Mucosa of stomach (tissue), 1 donor: ENCODE results near the gene IL31RA.

Experiments
- H3K27me3 ChIP-seq: one replicate; pipeline ENCODE4 v1.7.0; 2013; ENCODE audit warnings: mild to moderate bottlenecking, low read length; ENCODE audit not compliant: control insufficient read depth, insufficient read depth
- H3K36me3 ChIP-seq: one replicate; pipeline ENCODE4 v1.7.0; 2013; ENCODE audit warnings: low read length; ENCODE audit not compliant: control insufficient read depth, insufficient read depth
- H3K4me1 ChIP-seq: one replicate; pipeline ENCODE4 v1.7.0; 2013; ENCODE audit warnings: mild to moderate bottlenecking, low read length; ENCODE audit not compliant: control insufficient read depth, insufficient read depth
- H3K4me3 ChIP-seq: one replicate; pipeline ENCODE4 v1.7.0; 2013; ENCODE audit warnings: low read length
- H3K9ac ChIP-seq: one replicate; pipeline ENCODE4 v1.7.0; 2013; ENCODE audit warnings: mild to moderate bottlenecking, low read length, moderate library complexity
- H3K9me3 ChIP-seq: one replicate; pipeline ENCODE4 v1.7.0; 2013; ENCODE audit warnings: mild to moderate bottlenecking, low read length, moderate library complexity; ENCODE audit not compliant: control insufficient read depth
- donor health status: Pancreatic carcinoma.

Gene IL31RA

GRCh38 chr5:55864606-55865541 is 13.7 kb downstream of the IL31RA start:
- Histone ChIP-seq H3K9ac (no peak overlapping the region), H3K4me3 (no peak overlapping the region), H3K9me3 (no peaks in the 10 kb centered on the region), H3K36me3 (no peaks in the 10 kb centered on the region), H3K4me1 (no peaks in the 10 kb centered on the region), H3K27me3 (no peaks in the 10 kb centered on the region)

DNA sequence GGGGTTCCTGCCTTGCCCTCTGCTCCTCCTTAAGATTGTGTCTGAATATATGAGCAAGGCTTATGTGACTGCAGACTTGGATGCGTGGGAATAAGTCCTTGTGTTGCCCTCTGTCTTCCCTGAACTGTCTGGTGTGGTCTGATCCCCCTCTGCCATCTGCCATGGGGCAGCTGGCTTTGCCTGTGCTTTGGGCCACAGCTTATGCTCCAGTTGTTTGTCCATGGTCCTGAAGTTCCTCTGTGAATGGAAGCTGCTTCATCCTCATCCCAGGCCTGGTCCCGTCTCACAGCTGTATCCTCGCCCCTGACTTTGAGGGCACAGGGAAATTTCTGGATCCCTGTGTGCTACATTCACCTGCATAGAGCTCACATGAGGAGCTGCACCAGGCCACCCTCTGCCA is 14.7 kb downstream of the IL31RA start:
- Histone ChIP-seq H3K9ac (no peak overlapping the region), H3K9me3 (no peaks in the 10 kb centered on the region), H3K4me1 (no peaks in the 10 kb centered on the region), H3K4me3 (no peak overlapping the region), H3K36me3 (no peaks in the 10 kb centered on the region), H3K27me3 (no peaks in the 10 kb centered on the region)

DNA sequence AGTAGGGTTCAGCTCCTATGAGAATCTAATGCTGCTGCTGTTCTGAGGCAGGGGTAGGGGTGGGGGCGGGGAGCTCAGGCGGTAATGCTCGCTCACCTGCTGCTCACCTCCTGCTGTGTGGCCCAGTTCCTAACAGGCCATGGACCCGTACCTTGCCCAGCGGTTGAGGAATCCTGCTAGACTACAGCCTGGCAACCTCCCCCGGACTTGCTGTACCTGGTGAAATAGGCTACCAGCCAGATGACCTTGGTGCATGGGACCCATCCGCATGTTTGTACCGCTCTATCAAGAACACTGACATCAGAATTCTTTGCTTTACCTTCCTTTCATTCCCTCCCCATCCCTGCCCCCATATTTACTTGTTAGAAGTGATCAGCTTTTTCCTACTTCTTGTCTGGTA is 15.3 kb downstream of the IL31RA start:
- Histone ChIP-seq H3K36me3 (no peaks in the 10 kb centered on the region), H3K4me3 (no peak overlapping the region), H3K27me3 (no peaks in the 10 kb centered on the region), H3K9ac (no peak overlapping the region), H3K4me1 (no peaks in the 10 kb centered on the region), H3K9me3 (no peaks in the 10 kb centered on the region)

GRCh38 chr5:55866934-55867333 is 15.8 kb downstream of the IL31RA start:
- H3K4me1 ChIP-seq = no peaks in the 10 kb centered on the region
- H3K27me3 ChIP-seq = no peaks in the 10 kb centered on the region
- H3K9me3 ChIP-seq = no peaks in the 10 kb centered on the region
- H3K9ac ChIP-seq = no peak overlapping the region
- no peak overlapping the region for H3K4me3 ChIP-seq
- no peaks in the 10 kb centered on the region for H3K36me3 ChIP-seq

- Histone ChIP-seq H3K36me3 (no peaks in the 10 kb centered on the region), H3K27me3 (no peaks in the 10 kb centered on the region)
These were observed 17.7 kb downstream of the IL31RA start for GRCh38 chr5:55868846-55869245.

GRCh38 chr5:55869847-55870246 is 18.7 kb downstream of the IL31RA start:
- no peaks in the 10 kb centered on the region for H3K9me3 ChIP-seq
- no peaks in the 10 kb centered on the region for H3K27me3 ChIP-seq
- no peaks in the 10 kb centered on the region for H3K36me3 ChIP-seq
- no peaks in the 10 kb centered on the region for H3K4me1 ChIP-seq
- no peak overlapping the region for H3K4me3 ChIP-seq
- no peak overlapping the region for H3K9ac ChIP-seq

More at GRCh38 chr5:55868846-55869245, 17.7 kb downstream of the IL31RA start:
- H3K4me1 ChIP-seq = no peaks in the 10 kb centered on the region
- no peaks in the 10 kb centered on the region for H3K9me3 ChIP-seq
- no peak overlapping the region for H3K9ac ChIP-seq
- no peak overlapping the region for H3K4me3 ChIP-seq

GRCh38 chr5:55873234-55873633 is 22.1 kb downstream of the IL31RA start:
- Histone ChIP-seq H3K36me3 (no peaks in the 10 kb centered on the region), H3K27me3 (no peaks in the 10 kb centered on the region), H3K4me3 (no peak overlapping the region), H3K9ac (no peak overlapping the region), H3K4me1 (no peaks in the 10 kb centered on the region), H3K9me3 (no peaks in the 10 kb centered on the region)

DNA sequence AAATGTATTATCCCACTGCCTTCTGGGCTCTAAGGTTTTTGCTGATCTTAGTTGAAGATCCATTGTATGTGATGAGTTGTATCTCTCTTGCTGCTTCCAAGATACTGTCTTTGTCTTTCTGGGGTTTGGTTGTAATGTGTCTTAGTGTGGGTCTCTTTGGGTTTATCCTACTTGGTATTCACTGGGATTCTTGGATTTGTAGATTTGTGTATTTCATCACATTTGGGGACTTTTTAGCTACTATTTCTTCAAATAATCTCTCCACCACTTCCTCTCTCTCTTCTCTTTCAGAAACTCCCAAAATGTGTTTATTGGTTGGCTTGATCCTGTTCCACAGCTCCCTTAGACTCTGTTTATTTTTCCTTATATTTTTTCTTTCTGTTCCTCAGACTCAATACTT is 26.5 kb downstream of the IL31RA start:
- Histone ChIP-seq H3K9ac (no peak overlapping the region), H3K4me1 (no peaks in the 10 kb centered on the region), H3K36me3 (no peaks in the 10 kb centered on the region), H3K4me3 (no peak overlapping the region), H3K9me3 (no peaks in the 10 kb centered on the region), H3K27me3 (no peaks in the 10 kb centered on the region)

- Histone ChIP-seq H3K4me1 (no peaks in the 10 kb centered on the region), H3K9ac (no peak overlapping the region), H3K4me3 (no peak overlapping the region), H3K27me3 (no peaks in the 10 kb centered on the region), H3K9me3 (no peaks in the 10 kb centered on the region), H3K36me3 (no peaks in the 10 kb centered on the region)
These were observed 29.3 kb downstream of the IL31RA start for GRCh38 chr5:55880453-55880852.

DNA sequence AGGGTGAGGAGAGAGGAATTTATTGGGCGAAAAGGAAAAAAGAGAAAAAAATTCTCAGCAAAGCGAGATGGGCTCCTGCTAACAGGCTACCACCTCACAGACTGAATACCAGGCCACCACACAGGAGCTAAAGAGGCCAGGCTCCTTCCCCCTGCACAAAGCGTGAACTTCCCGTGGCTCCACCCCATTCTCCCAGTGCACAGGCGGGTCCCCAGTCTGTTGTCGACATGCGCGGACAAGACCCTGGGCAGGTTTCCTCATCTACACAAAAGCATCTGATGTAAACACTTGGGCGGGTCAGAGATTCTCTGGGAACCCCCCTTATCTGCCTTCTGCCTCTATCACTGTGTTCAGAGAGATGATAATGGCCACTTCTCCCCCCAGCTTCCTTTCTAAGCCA is 34.2 kb downstream of the IL31RA start:
- Histone ChIP-seq H3K4me1 (no peaks in the 10 kb centered on the region), H3K9me3 (no peaks in the 10 kb centered on the region), H3K36me3 (no peaks in the 10 kb centered on the region), H3K4me3 (no peak overlapping the region), H3K9ac (no peak overlapping the region), H3K27me3 (no peaks in the 10 kb centered on the region)

DNA sequence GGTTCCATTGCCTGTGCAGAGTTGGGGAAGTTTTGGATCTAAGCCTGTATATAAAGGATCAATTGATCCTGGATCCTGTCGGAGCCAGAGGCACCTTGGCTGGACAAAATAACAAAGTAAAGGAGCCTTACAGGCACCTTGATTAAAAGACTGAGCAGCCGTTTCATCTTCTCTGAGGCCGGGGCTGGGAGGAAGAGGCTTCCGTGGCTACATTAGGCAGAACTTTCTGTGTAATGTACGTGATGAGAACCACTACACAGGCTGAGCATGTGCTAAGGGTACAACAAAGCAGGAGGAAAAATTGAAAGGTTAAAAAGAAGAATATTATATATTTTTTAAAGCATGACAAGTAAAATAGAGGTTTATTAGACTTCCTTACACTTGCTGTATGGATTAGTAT is 37.0 kb downstream of the IL31RA start:
- no peaks in the 10 kb centered on the region for H3K36me3 ChIP-seq
- H3K4me3 ChIP-seq = no peak overlapping the region
- no peaks in the 10 kb centered on the region for H3K9me3 ChIP-seq
- H3K27me3 ChIP-seq = no peaks in the 10 kb centered on the region
- H3K4me1 ChIP-seq = no peaks in the 10 kb centered on the region
- H3K9ac ChIP-seq = no peak overlapping the region

- no peaks in the 10 kb centered on the region for H3K4me1 ChIP-seq
- no peak overlapping the region for H3K9ac ChIP-seq
- H3K27me3 ChIP-seq = peaks cover 3% of the 10 kb centered on the region
- H3K36me3 ChIP-seq = no peaks in the 10 kb centered on the region
- no peaks in the 10 kb centered on the region for H3K9me3 ChIP-seq
- no peak overlapping the region for H3K4me3 ChIP-seq
These were observed 41.3 kb downstream of the IL31RA start for GRCh38 chr5:55892479-55892878.
